ENCODE data around the gene OLA1.

OLA1 gene

DNA sequence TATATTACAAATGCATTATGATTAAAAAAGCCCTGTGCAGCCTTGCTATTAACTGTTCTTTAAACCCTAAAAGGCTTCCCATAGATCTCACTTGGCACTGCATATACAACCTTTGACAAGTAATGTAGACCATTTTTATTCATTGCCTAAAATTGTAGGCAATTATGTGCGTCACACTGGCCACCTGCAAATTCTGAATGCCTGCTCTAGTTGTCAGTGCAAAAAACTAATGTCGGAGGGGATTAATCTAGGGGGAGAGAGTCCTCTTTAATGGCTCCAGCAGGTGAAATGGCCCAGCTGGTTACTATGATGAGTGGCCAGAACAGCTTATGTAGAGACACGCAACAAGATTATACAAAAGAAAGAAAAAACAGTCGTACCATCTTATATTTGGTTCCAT lies 123.2 kb downstream of the OLA1 start:
- no peak for FAIRE-seq
- no peak for DNase-seq (ENCODE audit: insufficient read length, low spot score)

DNA sequence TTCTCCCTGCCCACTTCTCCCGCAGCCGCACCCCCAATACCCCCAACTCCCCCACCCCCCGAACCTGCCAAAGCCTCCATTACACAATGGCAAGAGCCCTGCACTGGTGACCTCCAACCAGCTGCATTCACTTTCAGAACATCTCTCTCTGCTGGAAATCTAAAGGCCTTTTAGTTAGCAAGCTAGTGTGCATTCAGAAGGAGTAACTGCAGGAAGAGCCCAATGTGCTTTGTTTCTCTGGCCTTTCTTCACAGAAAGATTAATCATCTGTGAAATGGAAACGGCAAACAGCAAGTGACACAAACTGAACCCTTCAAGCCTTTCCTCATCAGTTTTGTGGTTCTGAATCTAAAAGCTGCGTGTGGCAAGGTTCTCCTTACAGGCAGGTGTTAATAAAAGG lies 124.2 kb downstream of the OLA1 start:
- DNase-seq (ENCODE audit: insufficient read length, low spot score), result no peak
- no peak for FAIRE-seq

DNA sequence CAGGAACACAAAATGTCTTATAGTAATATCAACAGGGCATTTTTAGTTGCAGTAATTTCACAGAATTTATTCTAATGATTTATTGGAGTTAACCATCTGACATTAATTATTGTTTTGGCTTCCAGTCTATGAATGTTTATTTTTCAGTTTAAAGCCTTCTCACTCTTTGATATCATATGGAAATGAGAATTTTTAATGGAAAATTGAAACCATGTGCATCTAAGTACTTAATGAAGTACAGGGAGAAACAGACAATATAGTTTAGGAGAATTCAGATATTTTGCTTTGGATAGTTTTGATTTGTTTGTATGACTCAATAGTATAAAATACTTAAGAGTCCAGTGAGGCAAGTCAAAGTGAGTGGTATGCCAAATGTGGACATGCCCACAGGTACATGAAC lies 126.1 kb downstream of the OLA1 start:
- FAIRE-seq (no peak), DNase-seq (ENCODE audit: insufficient read length, low spot score) (no peak)

DNA sequence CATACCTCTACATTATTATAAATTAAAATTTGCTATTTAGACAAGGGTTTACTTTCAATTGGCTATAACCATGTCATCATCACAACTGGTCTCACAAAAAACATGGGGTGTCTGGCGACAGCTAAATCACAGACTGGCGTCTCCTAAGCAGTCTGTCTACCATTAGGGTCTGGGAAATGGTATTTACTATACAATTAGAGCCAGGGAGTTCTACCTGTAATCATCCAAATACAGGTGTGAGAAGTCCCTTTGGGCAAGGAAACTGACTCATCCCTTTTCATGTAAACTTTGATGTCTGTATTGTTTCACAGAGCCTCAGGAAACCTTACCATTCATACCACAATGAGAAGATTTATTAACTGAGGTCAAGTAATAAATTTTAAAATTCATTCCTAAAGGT lies 126.7 kb downstream of the OLA1 start:
- DNase-seq (ENCODE audit: insufficient read length, low spot score) (no peak), FAIRE-seq (no peak)

DNA sequence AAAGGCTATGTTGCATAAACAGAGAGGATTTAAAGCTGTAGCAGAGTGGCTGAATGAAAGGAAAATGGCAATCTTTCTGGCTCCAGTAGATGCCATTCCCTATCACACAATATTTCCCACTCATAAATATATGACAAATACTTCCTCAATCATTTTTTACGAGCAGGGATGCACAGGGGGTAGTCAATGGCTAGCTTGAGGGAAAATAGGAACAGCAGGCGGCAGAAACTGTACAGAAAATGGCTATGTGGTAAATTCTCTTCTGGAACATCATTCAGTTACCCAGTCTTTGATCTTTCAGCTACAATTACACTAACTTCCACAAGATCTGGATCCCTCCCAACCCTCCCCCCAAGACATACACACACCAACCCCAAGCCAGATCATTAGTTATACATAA lies 127.2 kb downstream of the OLA1 start:
- DNase-seq (ENCODE audit: insufficient read length, low spot score) (peak; percentile 19), FAIRE-seq (peak; percentile 33)

DNA sequence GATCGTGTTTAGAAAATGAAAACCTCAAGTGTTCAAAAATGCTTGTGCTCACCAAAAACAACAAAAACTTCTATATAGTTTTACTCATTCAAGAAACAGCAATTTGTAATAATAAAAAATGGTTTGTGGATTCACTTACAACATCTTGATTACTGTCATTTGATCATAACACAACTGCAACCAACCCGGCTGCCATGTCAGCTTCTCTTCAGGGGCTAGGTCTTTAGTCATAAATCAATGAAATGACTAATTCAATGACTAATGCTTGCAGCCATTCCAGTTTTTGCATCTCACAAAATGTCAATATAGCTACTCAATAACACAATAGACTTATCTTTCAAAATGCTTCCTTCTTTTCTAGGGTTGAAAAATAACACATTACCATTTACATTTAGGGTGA lies 128.0 kb downstream of the OLA1 start:
- DNase-seq (ENCODE audit: insufficient read length, low spot score) (peak; percentile 23), FAIRE-seq (no peak)

DNA sequence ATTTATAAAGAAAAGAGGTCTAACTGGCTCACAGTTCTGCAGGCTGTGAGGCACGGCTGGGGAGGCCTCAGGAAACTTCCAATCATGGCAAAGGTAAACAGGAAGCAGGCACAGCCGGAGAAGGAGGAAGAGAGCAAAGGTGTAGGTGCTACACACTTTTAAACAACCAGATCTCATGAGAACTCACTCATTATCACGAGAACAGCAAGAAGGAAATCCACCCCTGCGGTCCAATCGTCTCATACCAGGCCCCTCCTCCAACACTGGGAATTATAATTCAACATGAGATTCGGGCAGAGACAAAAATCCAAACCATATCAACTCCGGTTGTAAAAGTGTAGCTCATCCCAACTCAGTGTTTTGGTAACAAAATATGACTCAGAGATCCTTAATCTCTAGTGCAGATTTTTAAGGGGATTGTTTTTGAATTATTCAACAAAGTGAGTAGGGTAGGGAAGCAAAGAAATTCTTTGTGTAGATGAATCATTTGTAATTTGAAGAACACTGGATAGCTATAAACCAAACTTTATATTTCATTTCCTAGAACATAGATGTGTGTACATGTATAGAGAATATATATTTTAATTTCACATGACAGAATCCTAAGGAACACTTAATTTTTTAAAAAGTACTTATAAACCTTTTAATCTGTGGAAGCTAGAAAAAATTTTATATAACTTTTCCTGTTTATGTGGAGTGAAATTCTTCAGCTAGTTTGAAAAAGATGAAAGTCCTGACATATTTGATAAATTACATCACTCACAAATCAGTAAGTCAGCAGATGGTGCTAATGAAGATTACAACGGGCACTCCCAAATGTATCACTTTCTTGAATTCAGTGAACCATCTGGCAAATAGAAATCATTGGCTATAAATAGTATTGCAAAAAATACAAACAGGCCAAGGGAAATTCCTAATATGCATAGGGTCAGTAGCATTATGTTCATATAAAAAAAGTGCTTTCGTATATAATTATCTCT lies 130.1 kb downstream of the OLA1 start:
- peak; percentile 74 for FAIRE-seq

DNA sequence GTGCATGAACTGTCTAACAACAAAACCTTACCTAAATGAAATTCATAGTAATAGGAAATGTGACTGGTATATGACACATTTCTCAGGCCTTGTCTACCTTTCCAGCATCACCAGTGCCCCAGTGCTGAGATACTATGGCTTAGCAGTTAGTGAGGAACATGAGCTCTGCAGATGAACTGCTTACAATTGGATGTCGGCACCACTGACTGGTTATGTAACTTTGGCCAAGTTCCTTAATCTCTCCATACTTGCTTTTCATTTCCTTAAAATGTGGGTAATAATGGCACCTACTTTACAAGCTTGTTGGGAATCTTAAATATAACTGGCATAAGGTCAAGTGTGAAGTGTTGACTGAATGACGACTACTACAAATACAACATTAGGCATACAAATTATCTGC lies 136.3 kb downstream of the OLA1 start:
- peak; percentile 59 for FAIRE-seq
- DNase-seq (ENCODE audit: insufficient read length, low spot score), result no peak

More for the DNA sequence above, 130.1 kb downstream of the OLA1 start:
- peak; percentile 31 for DNase-seq (ENCODE audit: insufficient read length, low spot score)

DNA sequence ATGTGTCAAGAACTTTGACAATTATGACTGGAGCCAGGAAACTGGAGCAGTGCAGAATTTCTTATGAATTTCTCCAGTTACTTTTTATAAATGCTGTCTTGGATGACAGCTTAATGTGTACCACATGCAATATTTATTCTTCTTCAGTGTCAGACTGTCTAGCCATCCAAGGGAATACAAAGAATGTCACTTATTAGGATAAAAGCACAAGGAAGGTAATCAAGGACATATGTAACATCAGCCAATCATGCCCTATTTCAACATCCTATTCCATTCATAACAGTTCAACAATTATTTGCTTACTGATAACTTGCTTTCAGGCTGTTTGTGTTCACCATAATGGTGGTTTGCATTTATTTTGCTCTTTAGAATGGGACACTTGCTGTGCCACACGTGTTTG lies 139.8 kb downstream of the OLA1 start:
- FAIRE-seq, result no peak

DNA sequence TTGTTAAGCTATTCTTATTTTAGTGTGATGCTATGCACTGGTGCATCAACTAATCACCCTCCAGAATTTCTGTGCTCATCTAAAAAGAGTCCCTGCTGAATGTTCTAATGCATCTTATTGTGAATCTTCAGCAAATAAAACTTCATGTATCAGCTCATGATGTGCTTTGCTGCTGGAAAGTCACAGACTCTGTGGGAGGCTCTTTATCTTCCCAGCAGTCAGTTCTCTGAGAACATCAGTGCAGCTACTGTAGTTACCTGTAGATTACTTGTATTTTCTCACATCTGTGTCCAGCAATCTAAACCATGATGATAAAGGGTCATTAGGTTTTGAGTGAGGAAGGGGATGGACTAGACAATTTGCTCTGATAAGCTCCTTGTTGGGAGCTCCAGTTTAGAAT lies 141.6 kb downstream of the OLA1 start:
- DNase-seq (ENCODE audit: insufficient read length, low spot score), result no peak
- no peak for FAIRE-seq

More for the DNA sequence above, 139.8 kb downstream of the OLA1 start:
- DNase-seq (ENCODE audit: insufficient read length, low spot score), result no peak

DNA sequence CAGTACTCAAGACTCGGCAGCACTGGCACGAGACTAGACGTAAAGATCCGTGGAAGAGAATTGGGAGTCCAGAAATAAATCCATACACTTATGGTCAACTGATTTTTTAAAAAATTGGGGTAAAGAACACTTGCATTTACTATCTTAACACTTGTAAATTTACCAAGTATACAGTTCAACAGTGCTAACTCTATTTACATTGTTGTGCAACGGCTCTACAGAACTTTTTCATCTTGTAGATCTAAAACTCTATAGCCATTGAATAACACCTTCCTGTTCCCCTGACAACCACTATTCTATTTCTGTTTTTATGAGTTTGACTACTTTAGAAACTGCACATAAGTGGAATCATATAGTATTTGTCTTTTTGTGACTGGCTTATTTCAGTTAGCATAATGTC lies 153.8 kb downstream of the OLA1 start:
- no peak for DNase-seq (ENCODE audit: insufficient read length, low spot score)
- peak; percentile 9 for FAIRE-seq

DNA sequence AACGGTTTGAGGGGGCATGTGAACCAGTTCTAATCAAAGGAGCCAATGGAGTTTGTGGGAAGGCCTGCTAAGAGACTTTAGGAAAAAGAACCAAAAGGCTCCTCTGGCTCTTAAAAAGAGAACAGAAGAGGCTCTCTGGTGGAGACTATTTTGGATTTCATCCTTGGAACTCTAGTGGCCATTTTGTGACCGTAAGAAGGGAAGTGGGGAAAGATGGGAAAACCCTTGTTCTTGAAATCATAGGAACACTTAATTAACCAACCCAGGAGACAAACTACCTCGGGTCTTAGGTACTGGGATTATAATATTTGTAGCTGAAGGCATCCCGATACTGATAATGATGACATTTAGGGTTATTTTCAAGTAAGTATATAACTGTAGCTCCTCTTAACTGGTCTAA lies 157.9 kb downstream of the OLA1 start:
- FAIRE-seq, result no peak
- DNase-seq (ENCODE audit: insufficient read length, low spot score), result no peak

DNA sequence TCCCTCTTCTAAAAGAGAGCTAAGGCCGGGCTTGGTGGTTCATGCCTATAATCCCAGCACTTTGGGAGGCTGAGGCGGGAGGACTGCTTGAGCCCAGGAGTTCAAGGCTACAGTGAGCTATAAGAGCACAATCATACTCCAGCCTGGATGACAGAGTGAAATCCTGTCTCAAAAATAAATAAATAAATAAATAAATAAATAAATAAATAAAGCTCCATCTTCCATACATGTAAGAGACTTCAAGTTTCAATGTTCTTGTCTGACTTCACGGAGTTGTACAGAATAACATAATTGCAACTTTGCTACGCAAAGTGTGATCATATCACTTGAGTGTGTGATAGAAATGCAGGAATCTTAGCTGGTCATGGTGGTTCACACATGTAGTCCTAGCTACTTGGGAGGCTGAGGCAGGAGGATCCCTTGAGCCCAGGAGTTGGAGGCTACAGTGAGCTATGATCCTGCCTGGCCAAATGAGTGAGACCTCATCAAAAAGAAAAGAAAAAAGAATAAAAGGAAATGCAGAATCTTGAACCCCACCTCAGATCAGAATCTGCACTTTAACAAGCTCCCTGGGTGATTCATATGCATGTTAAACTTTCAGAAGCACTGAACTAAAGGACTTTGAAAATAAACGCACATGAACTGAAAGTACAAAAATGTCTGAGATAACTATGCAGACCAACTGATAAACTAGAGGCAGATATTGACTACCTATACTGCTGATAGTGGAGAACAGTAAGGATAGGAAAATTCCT lies 159.4 kb downstream of the OLA1 start:
- no peak for FAIRE-seq

DNA sequence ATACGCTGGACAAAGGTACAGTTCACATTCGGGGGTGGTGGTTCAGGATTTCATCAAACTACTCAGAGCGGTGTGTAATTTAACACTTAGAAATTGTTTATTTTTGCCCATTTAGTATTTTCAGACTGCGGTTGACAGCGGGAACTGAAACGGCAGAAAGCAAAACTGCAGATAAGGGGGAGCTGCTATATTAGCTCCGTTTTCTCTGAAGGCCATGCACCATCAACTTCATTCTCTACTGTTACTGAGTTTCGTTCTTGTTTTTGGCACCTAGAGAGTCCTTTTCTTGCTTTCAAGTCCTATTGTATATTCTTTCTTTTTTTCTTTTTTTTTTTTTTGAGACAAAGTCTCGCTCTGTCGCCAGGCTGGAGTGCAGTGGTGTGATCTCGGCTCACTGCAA lies 161.6 kb downstream of the OLA1 start:
- FAIRE-seq (no peak), DNase-seq (ENCODE audit: insufficient read length, low spot score) (no peak)

More for the DNA sequence above, 159.4 kb downstream of the OLA1 start:
- no peak for DNase-seq (ENCODE audit: insufficient read length, low spot score)

DNA sequence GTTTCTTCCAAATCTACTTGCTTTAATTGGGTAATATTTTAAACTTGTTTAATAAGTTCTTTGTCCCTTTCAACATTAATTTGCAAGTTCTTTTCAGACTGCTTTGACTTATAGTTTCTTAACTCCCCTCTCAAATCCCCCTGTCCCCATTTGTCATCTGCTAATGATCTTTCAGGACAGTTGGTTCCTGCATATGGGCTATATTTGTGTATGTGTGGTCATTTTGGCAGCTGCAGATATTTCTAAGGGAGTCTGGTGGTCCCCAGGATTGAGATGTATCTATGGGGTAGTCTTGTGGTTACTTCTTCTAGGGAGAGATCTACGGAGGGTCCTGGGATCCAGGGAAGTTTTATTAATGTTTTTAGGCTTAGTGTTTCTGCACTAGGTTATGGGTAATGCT lies 162.6 kb downstream of the OLA1 start:
- DNase-seq (ENCODE audit: insufficient read length, low spot score), result no peak

DNA sequence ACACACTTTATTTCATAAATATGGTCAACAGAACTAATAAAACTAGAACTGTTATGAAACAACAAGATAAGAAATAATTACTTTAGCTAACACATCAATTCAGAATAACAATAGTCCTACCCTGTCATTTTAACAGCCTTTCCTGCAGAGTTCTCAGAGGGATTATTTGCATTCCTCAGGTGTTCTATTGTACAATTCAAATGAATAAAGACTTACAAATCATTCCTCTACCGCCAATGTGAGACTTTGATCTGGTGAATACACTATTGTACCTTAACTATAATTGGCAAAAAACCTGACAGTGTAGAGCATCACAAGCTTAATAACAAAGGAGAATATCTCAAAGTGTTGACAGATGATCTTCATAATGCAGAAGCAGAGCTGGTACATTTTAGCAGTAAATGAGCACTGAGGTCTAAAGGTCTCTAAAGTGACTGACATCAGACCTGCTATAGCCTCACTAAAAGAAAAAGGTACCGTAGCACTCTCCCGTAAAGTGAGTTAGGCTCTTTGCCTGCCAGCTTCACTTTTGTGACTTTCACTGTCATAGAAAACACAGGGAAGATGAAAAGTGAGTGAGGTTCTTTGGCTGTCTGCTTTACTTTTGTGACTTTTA lies 164.4 kb downstream of the OLA1 start:
- DNase-seq (ENCODE audit: insufficient read length, low spot score) (no peak), FAIRE-seq (no peak)

More for the DNA sequence above, 162.6 kb downstream of the OLA1 start:
- FAIRE-seq, result no peak

DNA sequence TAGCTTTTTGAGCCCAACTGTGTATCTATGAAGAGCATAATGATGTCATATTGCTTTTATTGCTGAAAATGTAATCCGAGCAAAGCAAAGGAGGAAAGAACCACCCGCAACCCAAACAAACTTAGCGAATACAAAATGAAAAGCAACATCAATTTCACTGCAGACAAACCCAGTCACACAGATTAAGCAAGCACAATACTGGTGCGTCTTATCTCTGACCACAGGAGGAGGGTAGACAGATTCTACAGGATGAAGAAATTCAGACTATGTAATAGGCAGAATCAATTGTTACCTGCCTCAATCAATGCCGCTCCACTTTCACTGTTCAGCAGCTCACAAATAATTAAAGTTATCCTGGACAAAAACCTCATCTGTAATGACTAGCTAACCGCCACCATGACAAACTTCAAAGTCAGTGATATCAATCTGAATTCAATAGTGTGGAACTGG lies 167.6 kb downstream of the OLA1 start:
- DNase-seq (ENCODE audit: insufficient read length, low spot score), result no peak
- peak; percentile 54 for FAIRE-seq

DNA sequence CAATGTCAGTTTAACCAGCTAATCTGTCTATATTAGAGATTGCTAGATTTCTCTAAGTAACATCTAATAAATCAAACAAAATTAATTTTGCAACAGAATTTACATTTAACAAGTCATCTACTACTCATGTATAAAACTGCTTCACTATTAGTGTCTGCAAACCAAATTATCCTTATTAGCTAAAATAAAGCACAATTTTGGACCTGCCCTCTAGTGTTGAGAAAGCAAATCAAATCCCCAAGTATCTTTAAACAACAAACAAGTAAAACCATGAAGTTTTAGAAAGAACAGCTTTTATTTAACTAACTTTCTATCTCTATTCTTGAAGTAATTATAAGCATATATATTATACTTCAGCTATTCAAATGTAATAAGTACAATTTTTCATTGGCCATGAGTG lies 170.1 kb downstream of the OLA1 start:
- FAIRE-seq, result no peak
- no peak for DNase-seq (ENCODE audit: insufficient read length, low spot score)

DNA sequence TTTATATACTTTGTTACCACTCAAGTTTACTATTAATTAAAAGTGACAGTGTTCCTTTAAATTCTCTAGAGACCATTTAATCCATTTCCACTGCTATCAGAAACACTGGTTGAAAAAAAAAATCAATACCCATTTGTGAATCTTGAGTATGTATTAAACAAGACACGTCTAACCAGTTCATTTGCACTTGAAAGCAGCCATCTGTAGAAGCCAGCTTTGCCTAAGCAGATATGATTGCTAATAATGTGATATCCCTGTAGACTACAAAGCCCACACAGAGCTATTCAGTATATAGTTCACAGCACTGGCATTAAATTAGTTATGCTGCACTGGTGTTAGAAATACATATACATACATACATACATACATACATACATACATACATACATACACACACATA lies 171.4 kb downstream of the OLA1 start:
- FAIRE-seq, result no peak
- DNase-seq (ENCODE audit: insufficient read length, low spot score), result no peak

DNA sequence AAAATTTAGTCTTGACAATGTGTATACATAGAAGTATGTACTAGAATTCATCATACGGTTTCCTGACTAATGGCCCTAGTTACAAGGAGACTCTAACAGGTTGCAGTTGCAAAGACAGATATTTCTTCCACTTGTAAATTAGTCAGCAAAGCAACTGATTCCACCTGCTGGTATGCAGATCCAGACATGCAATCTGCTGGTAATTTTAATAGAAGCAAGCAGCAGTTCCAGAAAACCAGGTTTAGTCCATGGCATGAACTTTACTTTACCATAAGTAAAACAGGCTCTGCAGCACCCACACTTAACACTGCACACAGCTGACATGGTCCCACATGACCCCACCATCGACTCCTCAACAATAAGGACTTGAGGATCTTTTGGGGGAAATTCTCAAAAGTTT lies 172.3 kb downstream of the OLA1 start:
- no peak for FAIRE-seq
- DNase-seq (ENCODE audit: insufficient read length, low spot score), result no peak

DNA sequence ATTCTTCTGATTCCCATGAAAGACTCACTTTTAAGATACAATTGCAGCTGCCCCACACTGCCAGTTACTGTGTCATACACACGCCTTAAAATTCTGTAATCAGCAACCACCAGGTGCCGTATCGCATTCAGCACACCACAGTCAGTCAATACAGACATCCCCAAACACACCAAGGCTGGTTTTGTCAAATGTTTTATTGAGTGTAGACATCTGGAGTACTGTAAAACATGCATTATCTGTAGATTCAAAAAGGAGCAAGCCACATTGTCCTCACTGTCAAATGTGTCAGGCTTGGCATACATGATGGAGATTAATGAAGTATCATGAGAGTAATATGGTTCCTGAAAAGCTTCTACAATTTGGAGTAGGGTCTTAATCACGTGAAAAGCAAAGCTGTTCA lies 173.5 kb downstream of the OLA1 start:
- DNase-seq (ENCODE audit: insufficient read length, low spot score) (no peak), FAIRE-seq (no peak)
